ENCODE measurements around the gene CAPN7. TPM values are rescaled to one million over a fixed set of nuclear protein-coding genes. Genes with fewer than 3 reads are reported as not detected.

CAPN7 gene
- total RNA-seq, 1 experiment from 2014 or later, result 25.2 TPM

GRCh38 chr3:15299036-15299435, 93.0 kb downstream of the CAPN7 start:
- Histone ChIP-seq H2BK12ac (ENCODE audit: insufficient read length, low read depth, low read length) (no peak overlapping the region), H3K27me3 (ENCODE audit: insufficient read depth, low read length) (no peaks in the 10 kb centered on the region), H3K14ac (ENCODE audit: insufficient read depth, low read length) (no peak overlapping the region), H3K23ac (ENCODE audit: insufficient read length, low read depth, low read length) (no peak overlapping the region), H3K27ac (ENCODE audit: insufficient read length, low read depth, low read length) (no peak overlapping the region), H3K4me1 (ENCODE audit: insufficient read depth, low read length) (no peaks in the 10 kb centered on the region), H4K20me1 (ENCODE audit: control insufficient read depth, insufficient read depth, insufficient read length) (no peaks in the 10 kb centered on the region), H3K56ac (ENCODE audit: insufficient read length, low read depth, low read length) (no peak overlapping the region), H3K79me2 (ENCODE audit: insufficient read depth, low read length) (no peaks in the 10 kb centered on the region), H2AK5ac (ENCODE audit: insufficient read length, low read length) (no peak overlapping the region), H4K5ac (ENCODE audit: insufficient read length, low read depth, low read length) (no peak overlapping the region), H3K4ac (ENCODE audit: low read depth, low read length) (no peak overlapping the region), H3K4me2 (ENCODE audit: insufficient read depth, insufficient read length, low read length) (no peak overlapping the region), H2BK15ac (ENCODE audit: low read depth, low read length) (no peak overlapping the region), H2BK120ac (ENCODE audit: low read depth, low read length, poor library complexity, severe bottlenecking) (no peak overlapping the region), H2BK20ac (ENCODE audit: low read depth, low read length, poor library complexity, severe bottlenecking) (no peak overlapping the region), H4K8ac (replicated peaks; ENCODE audit: insufficient read length, low read depth, low read length) (no peak overlapping the region), H3K23me2 (ENCODE audit: insufficient read length, low read depth, low read length, poor library complexity, severe bottlenecking) (no peaks in the 10 kb centered on the region), H2BK5ac (ENCODE audit: insufficient read length, low read length) (no peak overlapping the region), H3K79me1 (ENCODE audit: insufficient read depth, low read depth, low read length, poor library complexity, severe bottlenecking) (no peaks in the 10 kb centered on the region), H3K9ac (ENCODE audit: extremely low read depth, insufficient read length, low read length) (no peak overlapping the region), H3T11ph (ENCODE audit: low read length) (no peak overlapping the region), H4K91ac (ENCODE audit: insufficient read length, low read depth, low read length) (no peak overlapping the region), H2AFZ (ENCODE audit: low read length) (no peak overlapping the region), H3K18ac (ENCODE audit: insufficient read length, low read depth, low read length) (no peak overlapping the region), H3K9me3 (ENCODE audit: control insufficient read depth, low read depth, low read length) (no peaks in the 10 kb centered on the region)
- H3K27me3 Mint-ChIP-seq (ENCODE audit: low read depth), result no peaks in the 10 kb centered on the region
- peaks cover 0 to 6% of the 10 kb centered on the region in 2 experiments; a peak in 2 of 4 replicates for H3K4me1 Mint-ChIP-seq
- peaks cover 0 to 13% (median 0%) of the 10 kb centered on the region in 3 experiments; a peak in 2 of 7 replicates for H3K36me3 Mint-ChIP-seq (ENCODE audit: insufficient read depth in 1 of 3, low read depth in 3 of 3)
- TF ChIP-seq, protein P1, sequence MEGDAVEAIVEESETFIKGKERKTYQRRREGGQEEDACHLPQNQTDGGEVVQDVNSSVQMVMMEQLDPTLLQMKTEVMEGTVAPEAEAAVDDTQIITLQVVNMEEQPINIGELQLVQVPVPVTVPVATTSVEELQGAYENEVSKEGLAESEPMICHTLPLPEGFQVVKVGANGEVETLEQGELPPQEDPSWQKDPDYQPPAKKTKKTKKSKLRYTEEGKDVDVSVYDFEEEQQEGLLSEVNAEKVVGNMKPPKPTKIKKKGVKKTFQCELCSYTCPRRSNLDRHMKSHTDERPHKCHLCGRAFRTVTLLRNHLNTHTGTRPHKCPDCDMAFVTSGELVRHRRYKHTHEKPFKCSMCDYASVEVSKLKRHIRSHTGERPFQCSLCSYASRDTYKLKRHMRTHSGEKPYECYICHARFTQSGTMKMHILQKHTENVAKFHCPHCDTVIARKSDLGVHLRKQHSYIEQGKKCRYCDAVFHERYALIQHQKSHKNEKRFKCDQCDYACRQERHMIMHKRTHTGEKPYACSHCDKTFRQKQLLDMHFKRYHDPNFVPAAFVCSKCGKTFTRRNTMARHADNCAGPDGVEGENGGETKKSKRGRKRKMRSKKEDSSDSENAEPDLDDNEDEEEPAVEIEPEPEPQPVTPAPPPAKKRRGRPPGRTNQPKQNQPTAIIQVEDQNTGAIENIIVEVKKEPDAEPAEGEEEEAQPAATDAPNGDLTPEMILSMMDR (conservative IDR thresholded peaks at IDR 0.05), result no peak
- WGBS (ENCODE audit: extremely low coverage, insufficient read length, low lambda C conversion rate), result no CpG with 5 or more reads among the region's 3 CpGs
- H3K27ac Mint-ChIP-seq, result no peak overlapping the region
- H3K9me3 Mint-ChIP-seq, result no peaks in the 10 kb centered on the region
- H3K4me3 Mint-ChIP-seq, result no peak overlapping the region
- DNase-seq, result no peak
